SU-DHL-6 (cell line): ENCODE data around the gene MOB3B.

Experiments
- EZH2phosphoT487 ChIP-seq: fragments of 200-600 bp; sonication (generic), shearing (Covaris generic); conservative IDR thresholded peaks from 2 replicates; pipeline ENCODE4 v1.6.1; 2018; ENCODE audit warnings: mild to moderate bottlenecking, antibody characterized with exemption, low read length, moderate library complexity, mixed read lengths
- TF ChIP-seq, protein P1 (sequence below): fragments of 200-600 bp; sonication (generic); IDR thresholded peaks from one replicate; pipeline ENCODE4 v1.5.1; 2017; ENCODE audit warnings: antibody characterized with exemption, mild to moderate bottlenecking, low read length, moderate library complexity; ENCODE audit not compliant: insufficient read depth, poor library complexity, severe bottlenecking

GRCh38 chr9:27353474-27354229, 176.0 kb downstream of the MOB3B start:
- TF ChIP-seq, protein P1, sequence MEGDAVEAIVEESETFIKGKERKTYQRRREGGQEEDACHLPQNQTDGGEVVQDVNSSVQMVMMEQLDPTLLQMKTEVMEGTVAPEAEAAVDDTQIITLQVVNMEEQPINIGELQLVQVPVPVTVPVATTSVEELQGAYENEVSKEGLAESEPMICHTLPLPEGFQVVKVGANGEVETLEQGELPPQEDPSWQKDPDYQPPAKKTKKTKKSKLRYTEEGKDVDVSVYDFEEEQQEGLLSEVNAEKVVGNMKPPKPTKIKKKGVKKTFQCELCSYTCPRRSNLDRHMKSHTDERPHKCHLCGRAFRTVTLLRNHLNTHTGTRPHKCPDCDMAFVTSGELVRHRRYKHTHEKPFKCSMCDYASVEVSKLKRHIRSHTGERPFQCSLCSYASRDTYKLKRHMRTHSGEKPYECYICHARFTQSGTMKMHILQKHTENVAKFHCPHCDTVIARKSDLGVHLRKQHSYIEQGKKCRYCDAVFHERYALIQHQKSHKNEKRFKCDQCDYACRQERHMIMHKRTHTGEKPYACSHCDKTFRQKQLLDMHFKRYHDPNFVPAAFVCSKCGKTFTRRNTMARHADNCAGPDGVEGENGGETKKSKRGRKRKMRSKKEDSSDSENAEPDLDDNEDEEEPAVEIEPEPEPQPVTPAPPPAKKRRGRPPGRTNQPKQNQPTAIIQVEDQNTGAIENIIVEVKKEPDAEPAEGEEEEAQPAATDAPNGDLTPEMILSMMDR, result no peak
- no peak for TF ChIP-seq EZH2phosphoT487
